ENCODE measurements around the gene SLC25A41.
"Not testable (repeated sequence)": the region's sequence is repeated elsewhere in the genome, so short reads cannot be mapped to it uniquely, and the experiment has no call there.

Gene SLC25A41

GRCh38 chr19:6428692-6429418 lies 4.7 kb downstream of the SLC25A41 start:
- not testable (repeated sequence) for DNase-seq (ENCODE audit: low read depth in 2 of 3, low spot score in 1 of 3)

GRCh38 chr19:6427131-6427530 lies 6.4 kb downstream of the SLC25A41 start:
- no peak for DNase-seq (ENCODE audit: low read depth in 2 of 3, low spot score in 1 of 3)

GRCh38 chr19:6425732-6426620 lies 7.6 kb downstream of the SLC25A41 start:
- DNase-seq (ENCODE audit: low read depth in 2 of 3, low spot score in 1 of 3) = no peak

- DNase-seq (ENCODE audit: low read depth in 2 of 3, low spot score in 1 of 3) = peak; percentile 99 to 100 (median 99)
These were observed 8.4 kb downstream of the SLC25A41 start for GRCh38 chr19:6424939-6425731.

GRCh38 chr19:6424195-6424938 lies 9.2 kb downstream of the SLC25A41 start, which contains the start of gene KHSRP:
TSS of gene KHSRP (minus strand) at chr19:6424811. CDS start at chr19:6424701, 110 bp downstream.
- peak in 1 of 3 donors; percentile 18 for DNase-seq (ENCODE audit: low read depth in 2 of 3, low spot score in 1 of 3)

GRCh38 chr19:6423499-6424194 lies 9.9 kb downstream of the SLC25A41 start:
- DNase-seq (ENCODE audit: low read depth in 2 of 3, low spot score in 1 of 3) = peak in 1 of 3 donors; percentile 31

- DNase-seq (ENCODE audit: low read depth in 2 of 3, low spot score in 1 of 3) = no peak
These were observed 12.2 kb downstream of the SLC25A41 start for GRCh38 chr19:6421075-6422014.

GRCh38 chr19:6418562-6418932 lies 15.0 kb downstream of the SLC25A41 start:
- no peak for DNase-seq (ENCODE audit: low read depth in 2 of 3, low spot score in 1 of 3)

GRCh38 chr19:6417713-6418561 lies 15.6 kb downstream of the SLC25A41 start:
- no peak for DNase-seq (ENCODE audit: low read depth in 2 of 3, low spot score in 1 of 3)

GRCh38 chr19:6416658-6417405 lies 16.7 kb downstream of the SLC25A41 start:
- no peak for DNase-seq (ENCODE audit: low read depth in 2 of 3, low spot score in 1 of 3)

GRCh38 chr19:6415591-6416190 lies 17.9 kb downstream of the SLC25A41 start:
- no peak for DNase-seq (ENCODE audit: low read depth in 2 of 3, low spot score in 1 of 3)

- no peak for DNase-seq (ENCODE audit: low read depth in 2 of 3, low spot score in 1 of 3)
These were observed 18.6 kb downstream of the SLC25A41 start for GRCh38 chr19:6414793-6415590.

GRCh38 chr19:6413721-6414643 lies 19.6 kb downstream of the SLC25A41 start:
- no peak for DNase-seq (ENCODE audit: low read depth in 2 of 3, low spot score in 1 of 3)

- no peak for DNase-seq (ENCODE audit: low read depth in 2 of 3, low spot score in 1 of 3)
These were observed 20.3 kb downstream of the SLC25A41 start for GRCh38 chr19:6413291-6413690.

All from stimulated activated CD4-positive, alpha-beta T cell treated with anti-CD3 and anti-CD28 coated beads, Interleukin-12 subunit alpha, Interleukin-12 subunit beta, amount 100 ng/mL, for 48 hours (primary cell).